Breast epithelium (tissue), 4 donors: ENCODE data around the gene MYMK. TPM values are rescaled to one million over a fixed set of nuclear protein-coding genes. Genes with fewer than 3 reads are reported as not detected.

Experiments
- DNase-seq, 2 donors: peaks; one replicate each; pipeline ENCODE4 v3.0.0-alpha.2; 2019; ENCODE audit warnings: low spot score in 2 of 2
- H3K27ac ChIP-seq, 2 donors: fragments of 200-600 bp; sonication (generic) in 1 of 2; one replicate each; pipeline ENCODE4 v1.5.1; 2016 to 2019; ENCODE audit warnings: mild to moderate bottlenecking in 1 of 2
- H3K27me3 ChIP-seq, 2 donors: fragments of 200-600 bp; sonication (generic) in 1 of 2; one replicate each; pipeline versions ENCODE4 v1.5.1 to v1.6.0; 2017 to 2019; ENCODE audit warnings: control low read depth in 1 of 2, mild to moderate bottlenecking in 1 of 2
- H3K36me3 ChIP-seq: fragments of 200-600 bp; one replicate; pipeline ENCODE4 v1.5.1; 2019
- H3K4me1 ChIP-seq, 2 donors: fragments of 200-600 bp; sonication (generic); one replicate each; pipeline ENCODE4 v1.5.1; 2016 to 2019; ENCODE audit warnings: control low read depth in 1 of 2
- H3K4me3 ChIP-seq, 3 donors: fragments of 200-600 bp; sonication (generic); 1 replicate in 2 of 3; 2 replicates in 1 of 3; pipeline ENCODE4 v1.5.1; 2016 to 2019; ENCODE audit warnings: mild to moderate bottlenecking in 3 of 3, moderate library complexity in 2 of 3
- H3K9me3 ChIP-seq, 2 donors: fragments of 200-600 bp; sonication (generic) in 1 of 2; one replicate each; pipeline ENCODE4 v1.5.1; 2016 to 2019; ENCODE audit warnings: control low read depth in 1 of 2
- POLR2A ChIP-seq: fragments of 450-650 bp; IDR thresholded peaks from one replicate; pipeline ENCODE4 v1.6.1; 2016; ENCODE audit warnings: antibody characterized with exemption, mild to moderate bottlenecking, moderate library complexity
- POLR2AphosphoS5 ChIP-seq, 3 donors: sonication (generic); formaldehyde crosslinking; IDR thresholded peaks; one replicate each; pipeline ENCODE4 v1.6.1; 2017; ENCODE audit warnings: antibody characterized with exemption in 3 of 3
- intact Hi-C: fragments of 100-400 bp; cut with DNase I; formaldehyde crosslinking; loops from one replicate; pipeline ENCODE4 v1.15.1; 2023; ENCODE audit warnings: low total_unique reads
- total RNA-seq, 3 donors: library from RNA; depleted of rRNA; stranded (reverse); fragments of >200 nt; gene quantifications; one replicate each; pipeline ENCODE4 v1.1.0, GENCODE V29; 2016
- TF ChIP-seq, protein P1 (sequence below), 3 donors: fragments of 450-650 bp; IDR thresholded peaks; one replicate each; pipeline ENCODE4 v1.5.1; 2016 to 2017; ENCODE audit warnings: antibody characterized with exemption in 3 of 3, mild to moderate bottlenecking in 3 of 3, moderate library complexity in 3 of 3

The MYMK gene
- total RNA-seq, 3 donors from 2014 or later, result not detected

DNA sequence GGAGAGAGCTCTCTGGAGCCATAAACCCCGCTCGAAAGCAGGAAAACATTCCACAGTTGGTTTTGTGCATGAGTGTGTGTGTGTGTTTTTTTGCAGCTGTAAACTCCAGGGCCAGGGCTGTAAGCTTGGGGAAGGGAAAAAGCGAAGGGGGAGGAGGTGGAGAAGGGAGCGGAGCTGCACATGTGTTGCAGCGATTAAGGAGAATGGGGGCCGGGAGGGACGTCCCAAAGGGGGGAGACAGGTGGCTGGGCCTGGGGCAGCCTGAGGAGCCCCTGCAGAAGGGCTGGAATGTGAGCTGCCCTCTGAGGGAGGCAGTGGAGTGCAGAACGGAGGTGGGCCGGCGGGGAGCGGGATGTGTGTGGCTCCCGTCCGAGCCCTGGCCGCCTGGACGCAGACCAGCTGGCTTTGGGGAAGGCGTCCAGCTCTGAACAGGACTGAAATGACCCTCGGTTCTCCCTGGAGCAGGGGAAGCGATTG lies 2.7 kb upstream of the MYMK start:
- intact Hi-C loops, result no loop called here
- peak overlapping the region in 1 of 3 donors; percentile 36 for H3K4me3 ChIP-seq
- peaks cover 0 to 42% of the 10 kb centered on the region in 2 donors for H3K27me3 ChIP-seq
- no peaks in the 10 kb centered on the region for H3K9me3 ChIP-seq
- H3K36me3 ChIP-seq, result no peaks in the 10 kb centered on the region
- DNase-seq, result no peak
- TF ChIP-seq, protein P1, sequence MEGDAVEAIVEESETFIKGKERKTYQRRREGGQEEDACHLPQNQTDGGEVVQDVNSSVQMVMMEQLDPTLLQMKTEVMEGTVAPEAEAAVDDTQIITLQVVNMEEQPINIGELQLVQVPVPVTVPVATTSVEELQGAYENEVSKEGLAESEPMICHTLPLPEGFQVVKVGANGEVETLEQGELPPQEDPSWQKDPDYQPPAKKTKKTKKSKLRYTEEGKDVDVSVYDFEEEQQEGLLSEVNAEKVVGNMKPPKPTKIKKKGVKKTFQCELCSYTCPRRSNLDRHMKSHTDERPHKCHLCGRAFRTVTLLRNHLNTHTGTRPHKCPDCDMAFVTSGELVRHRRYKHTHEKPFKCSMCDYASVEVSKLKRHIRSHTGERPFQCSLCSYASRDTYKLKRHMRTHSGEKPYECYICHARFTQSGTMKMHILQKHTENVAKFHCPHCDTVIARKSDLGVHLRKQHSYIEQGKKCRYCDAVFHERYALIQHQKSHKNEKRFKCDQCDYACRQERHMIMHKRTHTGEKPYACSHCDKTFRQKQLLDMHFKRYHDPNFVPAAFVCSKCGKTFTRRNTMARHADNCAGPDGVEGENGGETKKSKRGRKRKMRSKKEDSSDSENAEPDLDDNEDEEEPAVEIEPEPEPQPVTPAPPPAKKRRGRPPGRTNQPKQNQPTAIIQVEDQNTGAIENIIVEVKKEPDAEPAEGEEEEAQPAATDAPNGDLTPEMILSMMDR (IDR thresholded peaks at IDR 0.05), result no peak
- TF ChIP-seq POLR2A, result no peak
- no peak for TF ChIP-seq POLR2AphosphoS5 (IDR thresholded peaks at IDR 0.05)
- H3K27ac ChIP-seq, result no peak overlapping the region
- peaks cover 0 to 5% of the 10 kb centered on the region in 2 donors for H3K4me1 ChIP-seq

- H3K4me3 ChIP-seq, result peak overlapping the region in 1 of 3 donors; percentile 36
- H3K4me1 ChIP-seq, result peaks cover 0 to 5% of the 10 kb centered on the region in 2 donors
- H3K36me3 ChIP-seq, result no peaks in the 10 kb centered on the region
- H3K27ac ChIP-seq, result no peak overlapping the region
- no peak for DNase-seq
- TF ChIP-seq POLR2A (no peak), POLR2AphosphoS5 (IDR thresholded peaks at IDR 0.05) (no peak)
- TF ChIP-seq, protein P1 (IDR thresholded peaks at IDR 0.05), result no peak
- peaks cover 0 to 42% of the 10 kb centered on the region in 2 donors for H3K27me3 ChIP-seq
- no peaks in the 10 kb centered on the region for H3K9me3 ChIP-seq
- intact Hi-C loops, result no loop called here
These were observed 2.1 kb upstream of the MYMK start for GRCh38 chr9:133526721-133527321.

DNA sequence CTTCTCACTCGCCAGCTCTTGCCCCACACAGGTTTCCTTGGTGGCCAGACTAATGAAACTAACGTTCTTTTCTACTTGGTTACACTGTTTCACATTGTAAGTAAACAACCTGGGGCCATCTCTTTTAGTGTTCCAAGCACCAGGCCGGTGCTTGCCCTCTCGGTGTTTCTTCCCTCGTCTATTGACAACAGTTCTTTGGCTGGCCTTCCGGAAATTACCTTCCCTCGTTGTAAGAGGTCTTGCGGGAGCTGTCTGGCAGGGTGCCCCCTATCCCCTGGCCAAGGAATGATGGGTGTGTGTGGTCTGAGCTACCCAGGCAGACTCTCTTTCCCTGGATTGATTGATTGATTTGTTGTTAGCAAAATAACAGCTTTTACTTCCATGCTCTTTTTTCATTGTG lies 918 bp upstream of the MYMK start:
- H3K36me3 ChIP-seq, result no peaks in the 10 kb centered on the region
- intact Hi-C loops, result no loop called here
- H3K27ac ChIP-seq, result no peak overlapping the region
- peaks cover 0 to 42% of the 10 kb centered on the region in 2 donors for H3K27me3 ChIP-seq
- H3K4me3 ChIP-seq, result no peak overlapping the region
- TF ChIP-seq, protein P1 (IDR thresholded peaks at IDR 0.05), result no peak
- TF ChIP-seq POLR2A, result no peak
- TF ChIP-seq POLR2AphosphoS5 (IDR thresholded peaks at IDR 0.05), result no peak
- H3K9me3 ChIP-seq, result no peaks in the 10 kb centered on the region
- no peak for DNase-seq
- H3K4me1 ChIP-seq, result peaks cover 0 to 5% of the 10 kb centered on the region in 2 donors

- peaks cover 0 to 5% of the 10 kb centered on the region in 2 donors for H3K4me1 ChIP-seq
- H3K9me3 ChIP-seq, result no peaks in the 10 kb centered on the region
- DNase-seq, result no peak
- intact Hi-C loops, result no loop called here
- H3K27ac ChIP-seq, result no peak overlapping the region
- peaks cover 0 to 28% of the 10 kb centered on the region in 2 donors for H3K27me3 ChIP-seq
- TF ChIP-seq POLR2A (no peak), POLR2AphosphoS5 (IDR thresholded peaks at IDR 0.05) (no peak)
- TF ChIP-seq, protein P1 (IDR thresholded peaks at IDR 0.05), result no peak
- H3K4me3 ChIP-seq, result no peak overlapping the region
- H3K36me3 ChIP-seq, result no peaks in the 10 kb centered on the region
These were observed 613 bp downstream of the MYMK start for GRCh38 chr9:133524146-133524545.

GRCh38 chr9:133523106-133523505 lies 1.7 kb downstream of the MYMK start:
- no peak overlapping the region for H3K4me3 ChIP-seq
- H3K27me3 ChIP-seq, result peaks cover 0 to 18% of the 10 kb centered on the region in 2 donors
- no peaks in the 10 kb centered on the region for H3K9me3 ChIP-seq
- no peak for DNase-seq
- peaks cover 0 to 5% of the 10 kb centered on the region in 2 donors for H3K4me1 ChIP-seq
- H3K36me3 ChIP-seq, result no peaks in the 10 kb centered on the region
- no peak overlapping the region for H3K27ac ChIP-seq
- TF ChIP-seq POLR2AphosphoS5 (IDR thresholded peaks at IDR 0.05) (no peak), POLR2A (no peak)
- TF ChIP-seq, protein P1 (IDR thresholded peaks at IDR 0.05), result no peak
- intact Hi-C loops, result no loop called here
